ENCODE data around the gene RPS6KA2.

DNA sequence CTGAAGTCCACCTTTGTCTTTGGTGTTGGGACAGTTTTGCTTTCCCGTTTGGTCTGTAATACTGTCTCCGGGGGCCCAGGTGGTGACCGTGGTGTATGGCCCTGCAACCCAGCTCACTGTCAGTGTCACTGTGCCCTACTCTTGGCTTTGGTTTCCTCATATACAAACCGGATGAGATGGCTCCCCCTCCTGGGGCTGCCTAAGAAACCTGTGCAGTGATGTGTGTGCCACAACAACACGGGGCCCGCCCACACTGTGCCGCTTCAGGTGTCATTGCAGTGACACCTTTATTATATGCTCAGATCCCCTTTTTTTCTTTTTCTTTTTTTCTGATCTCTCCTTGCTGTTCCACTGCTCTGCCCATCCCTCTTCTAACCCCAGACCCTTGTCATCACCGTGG, 114.5 kb downstream of the RPS6KA2 start:
- TF ChIP-seq, protein P1, sequence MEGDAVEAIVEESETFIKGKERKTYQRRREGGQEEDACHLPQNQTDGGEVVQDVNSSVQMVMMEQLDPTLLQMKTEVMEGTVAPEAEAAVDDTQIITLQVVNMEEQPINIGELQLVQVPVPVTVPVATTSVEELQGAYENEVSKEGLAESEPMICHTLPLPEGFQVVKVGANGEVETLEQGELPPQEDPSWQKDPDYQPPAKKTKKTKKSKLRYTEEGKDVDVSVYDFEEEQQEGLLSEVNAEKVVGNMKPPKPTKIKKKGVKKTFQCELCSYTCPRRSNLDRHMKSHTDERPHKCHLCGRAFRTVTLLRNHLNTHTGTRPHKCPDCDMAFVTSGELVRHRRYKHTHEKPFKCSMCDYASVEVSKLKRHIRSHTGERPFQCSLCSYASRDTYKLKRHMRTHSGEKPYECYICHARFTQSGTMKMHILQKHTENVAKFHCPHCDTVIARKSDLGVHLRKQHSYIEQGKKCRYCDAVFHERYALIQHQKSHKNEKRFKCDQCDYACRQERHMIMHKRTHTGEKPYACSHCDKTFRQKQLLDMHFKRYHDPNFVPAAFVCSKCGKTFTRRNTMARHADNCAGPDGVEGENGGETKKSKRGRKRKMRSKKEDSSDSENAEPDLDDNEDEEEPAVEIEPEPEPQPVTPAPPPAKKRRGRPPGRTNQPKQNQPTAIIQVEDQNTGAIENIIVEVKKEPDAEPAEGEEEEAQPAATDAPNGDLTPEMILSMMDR (conservative IDR thresholded peaks at IDR 0.05): no peak
- no peak for TF ChIP-seq ZFX (IDR thresholded peaks at IDR 0.05)

Measured in C4-2B (cell line).